Activated effector memory CD4-positive, alpha-beta T cell treated with Interleukin-2 at 50 U/mL for 16 hours (primary cell): Measurements from ENCODE around the gene AGPAT2.

Experiments
- DNase-seq: peaks from one replicate; pipeline ENCODE4 v3.0.0-alpha.2; 2020

AGPAT2 gene

GRCh38 chr9:136687721-136688223 lies 515 bp upstream of the AGPAT2 start:
- DNase-seq = no peak

DNA sequence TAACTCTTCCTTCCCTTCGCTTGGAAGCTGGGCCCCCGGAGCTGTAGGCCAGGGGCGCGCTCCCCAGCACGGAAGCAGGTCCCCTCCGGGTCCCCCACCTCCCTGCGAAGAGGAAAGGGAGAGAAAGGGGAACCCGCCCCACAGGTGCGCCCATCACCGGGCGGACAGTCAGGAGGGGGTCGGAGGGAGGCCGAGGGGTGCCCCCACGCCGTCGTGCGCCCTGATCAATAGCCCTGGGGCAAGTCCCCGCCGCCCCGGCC lies 793 bp downstream of the AGPAT2 start:
- no peak for DNase-seq

- DNase-seq = no peak
Observed at GRCh38 chr9:136685790-136686533, 1.3 kb downstream of the AGPAT2 start.

- no peak for DNase-seq
Observed at GRCh38 chr9:136685216-136685615, 2.0 kb downstream of the AGPAT2 start.

GRCh38 chr9:136684799-136685198 lies 2.5 kb downstream of the AGPAT2 start:
- DNase-seq = no peak

- DNase-seq = no peak
Observed at GRCh38 chr9:136684339-136684738, 2.9 kb downstream of the AGPAT2 start.

GRCh38 chr9:136683755-136684154 lies 3.5 kb downstream of the AGPAT2 start:
- DNase-seq = no peak

- no peak for DNase-seq
Observed at GRCh38 chr9:136683173-136683745, 4.0 kb downstream of the AGPAT2 start.

DNA sequence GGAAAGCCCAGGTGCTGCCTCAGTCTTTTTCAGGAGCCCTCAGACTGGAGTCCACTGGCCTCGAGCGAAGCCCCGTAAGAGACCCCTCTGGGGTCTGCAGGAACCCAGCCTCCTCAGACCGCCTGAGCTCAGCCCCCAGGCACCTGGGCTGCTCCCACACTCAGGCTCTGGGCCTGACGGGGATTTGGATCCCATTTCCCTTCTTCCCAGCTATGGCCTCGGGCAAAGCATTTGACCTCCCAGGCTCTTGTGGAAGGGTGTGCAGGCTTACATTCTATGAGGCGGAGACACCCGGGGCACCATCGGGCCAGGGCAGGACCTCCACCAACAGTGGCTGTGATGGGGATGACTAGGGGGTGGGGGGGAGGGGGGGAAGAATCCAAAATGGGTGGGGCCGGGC lies 4.5 kb downstream of the AGPAT2 start:
- no peak for DNase-seq

DNA sequence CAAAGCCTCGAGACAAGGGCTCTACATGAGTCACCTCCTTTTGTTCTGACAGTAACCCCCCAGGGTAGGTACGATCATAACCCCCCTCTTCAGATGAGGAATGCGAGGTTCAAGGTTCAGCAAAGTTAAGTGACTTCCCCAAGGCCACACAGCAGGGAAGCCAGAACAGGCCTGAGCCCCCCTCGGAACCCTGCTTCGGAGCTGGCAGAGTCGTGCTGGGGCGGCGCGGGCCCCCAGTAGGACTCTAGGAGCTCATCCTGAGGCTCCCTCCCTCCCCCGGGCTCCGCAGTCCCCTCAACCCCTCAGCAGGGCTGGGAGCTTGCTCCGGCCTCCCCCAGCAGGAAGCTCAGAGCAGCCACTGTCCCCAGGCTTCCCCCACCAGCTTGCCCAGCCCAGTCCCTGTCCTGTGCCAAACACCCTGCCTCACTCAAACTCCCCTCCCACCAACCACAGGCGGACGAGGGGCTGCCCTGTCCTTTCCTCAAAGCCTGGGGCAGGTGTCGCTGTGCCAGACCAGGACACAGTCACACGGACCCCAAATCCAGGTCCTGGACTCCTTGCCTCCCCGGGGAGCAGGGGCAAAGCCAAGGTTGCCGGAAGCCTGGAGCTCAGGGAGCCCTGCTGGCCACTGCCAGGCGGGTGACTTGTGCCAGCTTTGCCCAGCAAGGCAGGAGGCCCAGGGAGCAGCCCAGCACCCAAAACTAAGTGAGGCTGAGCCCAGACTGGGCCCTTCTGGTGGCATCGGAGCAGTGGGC lies 5.1 kb downstream of the AGPAT2 start:
- DNase-seq = no peak

- DNase-seq = no peak
Observed at GRCh38 chr9:136681029-136681428, 6.2 kb downstream of the AGPAT2 start.

DNA sequence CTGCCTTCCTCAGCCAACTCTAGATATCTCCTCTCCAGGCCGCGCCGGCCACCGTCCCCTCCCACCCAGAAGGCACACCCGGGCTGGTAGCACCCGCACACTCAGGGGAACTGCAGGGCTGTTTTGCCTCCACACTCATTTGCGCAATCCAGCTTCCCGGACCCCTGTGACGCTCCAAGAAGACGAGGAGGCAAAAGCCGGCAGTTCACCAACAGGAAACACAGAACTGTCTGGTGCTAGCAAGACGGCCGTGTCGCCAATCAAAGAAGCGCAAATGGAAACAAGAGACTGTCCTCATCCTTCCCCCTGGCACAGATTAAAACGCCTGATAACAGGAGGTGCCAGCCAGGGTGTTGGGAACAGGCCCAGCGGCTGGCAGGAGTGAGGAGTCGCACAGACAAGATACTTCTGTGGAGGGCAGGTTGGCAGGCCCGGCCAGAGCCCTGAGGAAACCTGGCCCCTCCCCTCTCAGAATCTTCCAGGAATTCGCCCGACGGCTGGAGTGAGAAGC lies 7.8 kb downstream of the AGPAT2 start:
- DNase-seq = no peak

GRCh38 chr9:136678624-136679023 lies 8.6 kb downstream of the AGPAT2 start:
- DNase-seq = no peak

DNA sequence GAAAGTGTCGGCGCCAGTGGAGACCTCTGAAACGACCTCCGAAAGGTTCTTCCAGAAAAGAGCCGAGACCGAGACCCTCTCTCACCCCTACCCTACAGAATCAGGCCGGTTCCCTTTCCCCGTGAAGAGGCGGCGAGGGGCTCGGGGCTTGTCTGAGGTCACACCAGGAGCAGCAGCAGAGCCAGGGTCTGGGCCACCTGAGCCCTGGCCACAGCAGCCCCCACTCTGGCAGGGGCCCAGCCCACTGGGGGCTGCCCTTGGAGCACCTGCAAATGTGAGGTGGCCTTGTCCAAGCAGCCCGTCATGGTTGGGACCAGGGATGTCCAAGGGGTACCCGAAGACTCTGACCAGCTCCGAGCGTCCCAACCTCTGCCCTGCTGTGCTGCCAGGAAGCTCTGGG lies 9.2 kb downstream of the AGPAT2 start:
- no peak for DNase-seq

- no peak for DNase-seq
Observed at GRCh38 chr9:136676920-136677686, 10.2 kb downstream of the AGPAT2 start.

- no peak for DNase-seq
Observed at GRCh38 chr9:136676297-136676794, 10.9 kb downstream of the AGPAT2 start.

DNA sequence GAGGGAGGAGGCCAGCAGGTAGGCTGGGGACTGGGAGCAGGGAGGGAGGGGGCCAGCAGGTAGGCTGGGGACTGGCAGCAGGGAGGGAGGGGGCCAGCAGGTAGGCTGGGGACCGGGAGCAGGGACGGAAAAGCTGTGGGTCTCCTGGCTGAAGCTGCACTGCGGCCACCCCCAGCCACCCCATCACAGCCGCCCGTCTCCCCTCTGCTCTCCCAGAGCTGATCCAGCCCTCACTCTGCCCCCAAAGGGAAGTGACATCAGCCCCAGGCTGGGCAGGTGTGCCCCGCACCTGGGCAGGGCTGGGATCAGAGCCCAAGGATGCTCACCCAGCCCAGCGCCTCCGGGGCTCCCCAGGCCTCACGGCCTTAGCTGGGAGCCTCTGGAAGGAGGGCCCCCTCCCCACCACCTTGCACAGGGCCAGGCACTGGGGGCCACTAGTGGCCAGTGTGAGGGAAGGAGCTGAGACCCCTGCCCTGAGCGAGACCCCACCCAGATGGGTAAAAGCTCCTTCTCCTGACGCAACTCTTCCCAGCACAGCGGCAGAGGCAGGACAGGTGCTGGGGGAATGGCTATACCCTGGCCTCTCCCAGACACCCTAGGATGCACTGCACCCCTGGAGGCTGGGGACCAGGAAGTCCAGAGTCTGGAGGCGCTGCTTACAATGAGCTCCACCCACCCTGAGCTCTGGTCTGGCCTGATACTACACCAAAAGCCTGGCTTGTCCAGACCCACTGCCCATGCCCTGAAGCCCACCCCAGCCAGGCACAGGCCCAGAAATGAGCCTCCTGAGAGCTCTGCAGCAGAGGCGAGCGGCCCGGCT lies 11.6 kb downstream of the AGPAT2 start:
- no peak for DNase-seq

DNA sequence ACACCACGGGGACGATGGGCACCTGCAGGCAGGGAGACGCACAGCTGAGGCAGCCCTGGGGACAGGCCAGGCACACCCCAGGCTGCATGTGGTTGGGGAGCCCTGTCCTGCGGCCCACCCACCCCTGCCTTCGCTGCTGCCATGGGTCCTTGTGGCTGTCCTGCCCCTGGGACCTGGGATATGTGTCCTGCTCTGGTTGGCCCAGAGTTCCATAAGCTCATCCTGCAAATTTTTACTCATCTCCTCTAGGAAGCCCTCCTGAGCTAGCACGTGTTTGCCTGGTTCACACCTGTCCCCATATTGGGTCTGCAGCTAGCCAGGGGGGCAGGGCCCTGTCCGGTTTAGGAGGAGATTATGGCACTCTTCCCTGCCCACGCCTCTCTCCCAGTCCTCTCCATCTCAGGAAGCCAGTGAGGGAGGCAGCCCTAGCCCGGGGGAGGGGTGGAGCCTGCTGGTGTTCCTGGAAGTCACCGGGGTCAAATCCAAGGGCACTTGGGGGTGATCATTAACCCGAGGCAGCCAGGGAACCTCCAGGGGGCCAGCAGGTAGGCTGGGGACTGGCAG lies 12.4 kb downstream of the AGPAT2 start:
- DNase-seq = no peak

- no peak for DNase-seq
Observed at GRCh38 chr9:136673975-136674785, 13.1 kb downstream of the AGPAT2 start.

- no peak for DNase-seq
Observed at GRCh38 chr9:136673088-136673974, 13.9 kb downstream of the AGPAT2 start.
